Measurements from ENCODE around the gene CAP1.

The CAP1 gene

GRCh38 chr1:40059338-40059959 is 18.9 kb downstream of the CAP1 start:
- no peak for DNase-seq (ENCODE audit: low read depth)

- no peak for DNase-seq (ENCODE audit: low read depth)
Observed at GRCh38 chr1:40059960-40060750, 19.6 kb downstream of the CAP1 start.

- no peak for DNase-seq (ENCODE audit: low read depth)
Observed at GRCh38 chr1:40064797-40065499, 24.4 kb downstream of the CAP1 start.

GRCh38 chr1:40067023-40067422 is 26.5 kb downstream of the CAP1 start:
- no peak for DNase-seq (ENCODE audit: low read depth)

- DNase-seq (ENCODE audit: low read depth), result no peak
Observed at GRCh38 chr1:40067851-40068250, 27.3 kb downstream of the CAP1 start.

GRCh38 chr1:40072142-40072541 is 31.6 kb downstream of the CAP1 start:
- no peak for DNase-seq (ENCODE audit: low read depth)

GRCh38 chr1:40073062-40073461 is 32.5 kb downstream of the CAP1 start:
- no peak for DNase-seq (ENCODE audit: low read depth)

GRCh38 chr1:40075266-40075665 is 34.7 kb downstream of the CAP1 start:
- no peak for DNase-seq (ENCODE audit: low read depth)

- no peak for DNase-seq (ENCODE audit: low read depth)
Observed at GRCh38 chr1:40076895-40077312, 36.4 kb downstream of the CAP1 start.

- DNase-seq (ENCODE audit: low read depth), result no peak
Observed at GRCh38 chr1:40078512-40079333, 38.2 kb downstream of the CAP1 start.

- no peak for DNase-seq (ENCODE audit: low read depth)
Observed at GRCh38 chr1:40079774-40080400, 39.4 kb downstream of the CAP1 start.

- no peak for DNase-seq (ENCODE audit: low read depth)
Observed at GRCh38 chr1:40081871-40082270, 41.3 kb downstream of the CAP1 start.

- peak; percentile 28 for DNase-seq (ENCODE audit: low read depth)
Observed at GRCh38 chr1:40084750-40085149, 44.2 kb downstream of the CAP1 start.

- DNase-seq (ENCODE audit: low read depth), result no peak
Observed at GRCh38 chr1:40090652-40091355, 50.3 kb downstream of the CAP1 start.

GRCh38 chr1:40092241-40092640 is 51.7 kb downstream of the CAP1 start:
- DNase-seq (ENCODE audit: low read depth), result no peak

GRCh38 chr1:40092706-40093639 is 52.4 kb downstream of the CAP1 start:
- no peak for DNase-seq (ENCODE audit: low read depth)

GRCh38 chr1:40094466-40095110 is 54.1 kb downstream of the CAP1 start:
- DNase-seq (ENCODE audit: low read depth), result no peak

GRCh38 chr1:40095806-40096205 is 55.3 kb downstream of the CAP1 start:
- no peak for DNase-seq (ENCODE audit: low read depth)

GRCh38 chr1:40096646-40096976 is 56.1 kb downstream of the CAP1 start:
- no peak for DNase-seq (ENCODE audit: low read depth)

Measured in stimulated activated CD8-positive, alpha-beta memory T cell treated with anti-CD3 and anti-CD28 coated beads, Interleukin-4, amount 100 ng/mL, for 24 hours (primary cell).